DND-41 (cell line): ENCODE data around the gene S100PBP.
"Not testable (repeated sequence)": the region's sequence is repeated elsewhere in the genome, so short reads cannot be mapped to it uniquely, and the experiment has no call there.

Experiments
- ATAC-seq: fragments of 200-7000 bp; cut with Tn5 transposase; 3 replicates; pipeline ENCODE4 v1.9.1; 2021; ENCODE audit warnings: low read depth; ENCODE audit not compliant: insufficient read depth
- DNase-seq: peaks from one replicate; pipeline ENCODE4 v3.0.0-alpha.2; 2020
- H2AFZ ChIP-seq: 2 replicates; pipeline ENCODE4 v1.6.0; 2012; ENCODE audit warnings: low read depth, low read length
- H3K27ac ChIP-seq: 2 replicates; pipeline ENCODE4 v1.5.1; 2012; ENCODE audit warnings: low read length, inconsistent platforms
- H3K27me3 ChIP-seq: fragments of 200-600 bp; sonication (generic); 2 replicates; pipeline ENCODE4 v1.6.0; 2012; ENCODE audit warnings: low read length, mild to moderate bottlenecking, inconsistent platforms; ENCODE audit not compliant: insufficient read depth, poor library complexity
- H3K36me3 ChIP-seq: 2 replicates; pipeline ENCODE4 v1.5.1; 2012; ENCODE audit warnings: low read length, inconsistent platforms; ENCODE audit not compliant: insufficient read depth
- H3K4me1 ChIP-seq: 2 replicates; pipeline ENCODE4 v1.5.1; 2012; ENCODE audit warnings: mild to moderate bottlenecking, low read length; ENCODE audit not compliant: insufficient read depth
- H3K4me2 ChIP-seq: 2 replicates; pipeline ENCODE4 v1.6.0; 2012; ENCODE audit warnings: mild to moderate bottlenecking, moderate library complexity, low read length, inconsistent platforms; ENCODE audit not compliant: insufficient read depth
- H3K4me3 ChIP-seq, 2 experiments: fragments of 200-600 bp in 1 of 2; shearing (Covaris generic) in 1 of 2; 2 replicates each; pipeline ENCODE4 v1.5.1; 2012 to 2016; ENCODE audit warnings: inconsistent platforms in 2 of 2, low read length in 2 of 2, mild to moderate bottlenecking in 2 of 2, low read depth in 1 of 2, moderate library complexity in 1 of 2
- H3K79me2 ChIP-seq: 2 replicates; pipeline ENCODE4 v1.6.0; 2012; ENCODE audit warnings: low read length, inconsistent platforms; ENCODE audit not compliant: insufficient read depth
- H3K9ac ChIP-seq: 2 replicates; pipeline ENCODE4 v1.6.0; 2012; ENCODE audit warnings: low read depth, mild to moderate bottlenecking, inconsistent platforms, low read length, moderate library complexity
- H3K9me3 ChIP-seq: 2 replicates; pipeline ENCODE4 v1.5.1; 2012; ENCODE audit warnings: low read length, moderate library complexity, mild to moderate bottlenecking, inconsistent platforms; ENCODE audit not compliant: insufficient read depth, severe bottlenecking
- H4K20me1 ChIP-seq: 2 replicates; pipeline ENCODE4 v1.6.0; 2012; ENCODE audit warnings: low read length; ENCODE audit not compliant: insufficient read depth
- EZH2 ChIP-seq: IDR thresholded peaks from 3 replicates; pipeline ENCODE4 v1.6.1; 2012; ENCODE audit warnings: borderline replicate concordance, low read depth, mild to moderate bottlenecking, moderate library complexity, low read length, inconsistent platforms; ENCODE audit not compliant: severe bottlenecking
- TF ChIP-seq, protein P1 (sequence below): IDR thresholded peaks from 2 replicates; pipeline ENCODE4 v1.5.1; 2012; ENCODE audit warnings: borderline replicate concordance, low read length, moderate library complexity, mild to moderate bottlenecking; ENCODE audit not compliant: poor library complexity, severe bottlenecking; ENCODE audit errors: extremely low read depth

S100PBP gene

GRCh38 chr1:32902535-32902920 is 85.1 kb downstream of the S100PBP start:
- Histone ChIP-seq H3K27me3 (no peaks in the 10 kb centered on the region), H3K9me3 (no peaks in the 10 kb centered on the region), H3K27ac (no peak overlapping the region), H3K79me2 (no peaks in the 10 kb centered on the region), H3K36me3 (no peaks in the 10 kb centered on the region), H3K9ac (no peak overlapping the region), H3K4me1 (no peaks in the 10 kb centered on the region), H3K4me3 (no peak overlapping the region), H4K20me1 (no peaks in the 10 kb centered on the region), H3K4me2 (no peak overlapping the region), H2AFZ (no peak overlapping the region)
- DNase-seq (no peak), ATAC-seq (no peak)
- TF ChIP-seq EZH2: no peak
- TF ChIP-seq, protein P1, sequence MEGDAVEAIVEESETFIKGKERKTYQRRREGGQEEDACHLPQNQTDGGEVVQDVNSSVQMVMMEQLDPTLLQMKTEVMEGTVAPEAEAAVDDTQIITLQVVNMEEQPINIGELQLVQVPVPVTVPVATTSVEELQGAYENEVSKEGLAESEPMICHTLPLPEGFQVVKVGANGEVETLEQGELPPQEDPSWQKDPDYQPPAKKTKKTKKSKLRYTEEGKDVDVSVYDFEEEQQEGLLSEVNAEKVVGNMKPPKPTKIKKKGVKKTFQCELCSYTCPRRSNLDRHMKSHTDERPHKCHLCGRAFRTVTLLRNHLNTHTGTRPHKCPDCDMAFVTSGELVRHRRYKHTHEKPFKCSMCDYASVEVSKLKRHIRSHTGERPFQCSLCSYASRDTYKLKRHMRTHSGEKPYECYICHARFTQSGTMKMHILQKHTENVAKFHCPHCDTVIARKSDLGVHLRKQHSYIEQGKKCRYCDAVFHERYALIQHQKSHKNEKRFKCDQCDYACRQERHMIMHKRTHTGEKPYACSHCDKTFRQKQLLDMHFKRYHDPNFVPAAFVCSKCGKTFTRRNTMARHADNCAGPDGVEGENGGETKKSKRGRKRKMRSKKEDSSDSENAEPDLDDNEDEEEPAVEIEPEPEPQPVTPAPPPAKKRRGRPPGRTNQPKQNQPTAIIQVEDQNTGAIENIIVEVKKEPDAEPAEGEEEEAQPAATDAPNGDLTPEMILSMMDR: no peak

DNA sequence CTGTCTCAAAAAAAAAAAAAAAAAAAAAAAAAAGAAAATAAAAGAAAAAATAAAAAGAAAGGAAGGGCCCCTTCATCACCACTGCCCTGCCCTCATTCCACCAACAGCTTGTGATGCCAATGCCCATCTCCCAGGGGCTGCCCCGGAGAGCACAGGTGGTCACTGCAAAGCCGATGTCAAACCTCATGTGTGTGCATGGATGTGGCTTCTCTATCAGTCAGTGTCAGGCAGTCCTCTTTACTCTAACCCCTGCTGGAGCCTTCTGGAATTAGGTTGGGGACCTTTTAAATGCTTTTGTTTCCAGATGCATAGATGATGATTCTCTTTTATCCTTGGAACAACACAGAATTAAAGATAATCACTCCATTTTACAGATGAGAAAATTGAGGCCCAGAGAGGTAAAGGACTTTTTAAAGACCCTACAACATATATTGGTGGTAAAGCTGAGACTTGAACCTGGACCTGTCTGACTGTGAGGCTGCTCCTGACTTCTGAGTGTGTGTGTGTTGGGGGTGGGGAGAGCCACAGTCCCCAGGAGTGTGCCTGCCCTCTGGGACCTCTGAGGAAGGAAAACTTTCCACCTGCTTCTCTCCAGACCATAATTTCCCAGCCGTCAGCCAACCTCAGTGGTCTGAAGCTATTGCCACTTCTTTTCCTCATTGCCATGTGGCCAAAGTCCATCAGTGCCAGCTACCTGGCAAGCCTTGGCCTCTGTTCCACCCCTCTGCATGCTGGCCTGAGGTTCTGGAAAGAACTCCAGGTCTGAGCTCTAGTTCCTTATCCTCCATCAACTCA is 86.7 kb downstream of the S100PBP start:
- H3K9me3 ChIP-seq: no peaks in the 10 kb centered on the region
- H3K4me1 ChIP-seq: no peaks in the 10 kb centered on the region
- no peak overlapping the region for H3K27ac ChIP-seq
- no peak overlapping the region for H3K4me3 ChIP-seq
- no peak overlapping the region for H2AFZ ChIP-seq
- H4K20me1 ChIP-seq: no peaks in the 10 kb centered on the region
- ATAC-seq (no peak), DNase-seq (no peak)
- no peaks in the 10 kb centered on the region for H3K36me3 ChIP-seq
- no peak overlapping the region for H3K4me2 ChIP-seq
- no peak overlapping the region for H3K9ac ChIP-seq
- H3K79me2 ChIP-seq: no peaks in the 10 kb centered on the region
- TF ChIP-seq, protein P1: no peak
- no peak for TF ChIP-seq EZH2
- no peaks in the 10 kb centered on the region for H3K27me3 ChIP-seq

DNA sequence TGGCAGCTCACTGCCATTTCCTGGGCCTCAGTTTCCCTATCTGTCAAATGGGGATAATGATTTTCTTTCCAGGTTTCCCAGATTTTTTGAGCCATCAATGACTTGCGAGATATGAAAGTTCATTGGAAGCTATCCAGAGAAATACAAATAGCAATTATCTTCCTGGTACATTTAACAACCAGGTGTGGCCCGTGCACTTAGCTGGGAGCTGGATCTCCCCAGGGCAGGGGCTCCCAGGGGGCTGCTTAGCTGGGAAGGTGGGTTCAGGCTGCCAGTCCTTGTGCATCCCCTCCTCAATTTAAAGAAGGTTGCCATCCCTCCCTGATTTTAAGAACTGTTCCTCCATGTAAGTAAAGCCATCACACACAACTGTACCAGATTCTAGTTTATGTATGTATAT is 87.3 kb downstream of the S100PBP start:
- Histone ChIP-seq H3K36me3 (no peaks in the 10 kb centered on the region), H3K9me3 (no peaks in the 10 kb centered on the region), H4K20me1 (no peaks in the 10 kb centered on the region), H3K9ac (no peak overlapping the region), H3K4me1 (no peaks in the 10 kb centered on the region), H2AFZ (no peak overlapping the region), H3K27me3 (no peaks in the 10 kb centered on the region), H3K27ac (no peak overlapping the region), H3K4me2 (no peak overlapping the region), H3K79me2 (no peaks in the 10 kb centered on the region), H3K4me3 (no peak overlapping the region)
- ATAC-seq: no peak
- no peak for TF ChIP-seq EZH2
- TF ChIP-seq, protein P1: no peak
- no peak for DNase-seq

DNA sequence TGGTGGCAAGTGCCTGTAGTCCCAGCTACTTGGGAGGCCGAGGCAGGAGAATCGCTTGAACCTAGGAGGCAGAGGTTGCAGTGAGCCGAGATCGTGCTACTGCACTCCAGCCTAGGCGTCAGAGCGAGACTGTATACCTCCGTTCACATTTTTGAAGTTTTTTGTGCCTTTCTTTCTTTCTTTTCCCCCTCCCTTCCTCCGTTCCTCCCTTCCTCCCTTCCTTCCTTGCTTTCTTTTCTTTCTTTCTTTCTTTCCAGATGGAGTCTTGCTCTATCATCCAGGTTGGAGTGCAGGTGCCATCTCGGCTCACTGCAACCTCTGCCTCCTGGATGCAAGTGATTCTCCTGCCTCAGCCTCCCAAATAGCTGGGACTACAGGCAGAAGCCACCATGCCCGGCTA is 88.1 kb downstream of the S100PBP start:
- H3K4me1 ChIP-seq, H3K9me3 ChIP-seq, H2AFZ ChIP-seq, DNase-seq, H3K9ac ChIP-seq, H3K27ac ChIP-seq, H3K4me3 ChIP-seq, H3K36me3 ChIP-seq, H3K4me2 ChIP-seq, H3K27me3 ChIP-seq, ATAC-seq, H4K20me1 ChIP-seq, H3K79me2 ChIP-seq: not testable (repeated sequence)
